Endothelial cell of umbilical vein (primary cell): ENCODE results near the gene HTRA3. TPM values are rescaled to one million over a fixed set of nuclear protein-coding genes. Genes with fewer than 3 reads are reported as not detected.

Source experiments
- BruUV-seq: library from RNA; stranded (reverse); fragments of 400-500 nt; replicated peaks from 2 replicates; lab custom pipeline; 2021; lab: Mats Ljungman, UMichigan
- CTCF ChIA-PET: fragments of 300-600, 350-600 bp; sonication (Branson Sonifier 250); formaldehyde crosslinking; loops from one replicate; lab custom pipeline; 2021; ENCODE audit warnings: antibody characterized with exemption, inconsistent platforms; lab: Charles Lee
- POLR2A ChIA-PET: fragments of 300-600, 350-600 bp; sonication (Branson Sonifier 250); formaldehyde crosslinking; loops from one replicate; lab custom pipeline; 2021; ENCODE audit warnings: antibody characterized with exemption, inconsistent platforms; lab: Charles Lee
- DNase-seq: peaks from one replicate; pipeline ENCODE4 v3.0.0-alpha.2; 2011; ENCODE audit warnings: low read depth, low spot score
- FAIRE-seq: peaks from 2 replicates; lab custom pipeline; 2011; peaks lifted over from hg19 to GRCh38; lab: Jason Lieb, UNC
- H2AFZ ChIP-seq: 2 replicates; pipeline ENCODE4 v1.6.0; 2012; ENCODE audit warnings: low read depth, low read length, control low read depth, inconsistent platforms
- H3K27ac ChIP-seq: 2 replicates; pipeline ENCODE4 v1.5.1; 2011; ENCODE audit warnings: low read depth, mild to moderate bottlenecking, control low read depth, low read length, moderate library complexity; ENCODE audit not compliant: insufficient read depth
- H3K27me3 ChIP-seq, 2 experiments: 2 replicates each; pipeline versions ENCODE4 v1.6.0 to v1.6.1; 2011; ENCODE audit warnings: low read length in 2 of 2, mixed read lengths in 1 of 2; ENCODE audit not compliant: control insufficient read depth in 2 of 2, insufficient read depth in 2 of 2
- H3K36me3 ChIP-seq, 2 experiments: 2 replicates in 1 of 2; 3 replicates in 1 of 2; pipeline ENCODE4 v1.5.1; 2011; ENCODE audit warnings: low read length in 2 of 2, mild to moderate bottlenecking in 1 of 2, moderate library complexity in 1 of 2; ENCODE audit not compliant: control insufficient read depth in 2 of 2, insufficient read depth in 2 of 2; ENCODE audit errors: extremely low read depth in 1 of 2
- H3K4me1 ChIP-seq: 3 replicates; pipeline ENCODE4 v1.5.1; 2011; ENCODE audit warnings: mild to moderate bottlenecking, low read length; ENCODE audit not compliant: control insufficient read depth, insufficient read depth; ENCODE audit errors: extremely low read depth
- H3K4me2 ChIP-seq: 2 replicates; pipeline ENCODE4 v1.6.1; 2011; ENCODE audit warnings: low read length, control low read depth, mixed read lengths; ENCODE audit not compliant: insufficient read depth
- H3K4me3 ChIP-seq, 3 experiments: fragments of 200-600 bp in 1 of 3; sonication (generic), shearing (Covaris generic) in 1 of 3; replicated peaks in 1 of 3; 2 replicates each; pipeline ENCODE4 v1.5.1; 2011 to 2016; ENCODE audit warnings: control low read depth in 3 of 3, low read length in 3 of 3, mild to moderate bottlenecking in 2 of 3, inconsistent platforms in 1 of 3, low read depth in 1 of 3, moderate library complexity in 1 of 3; ENCODE audit not compliant: insufficient read depth in 1 of 3
- H3K79me2 ChIP-seq: 2 replicates; pipeline ENCODE4 v1.6.0; 2012; ENCODE audit warnings: low read length, inconsistent platforms; ENCODE audit not compliant: control insufficient read depth, insufficient read depth
- H3K9ac ChIP-seq: replicated peaks from 2 replicates; pipeline ENCODE3; 2011; ENCODE audit warnings: low read length, control low read depth; ENCODE audit not compliant: insufficient read depth; ENCODE audit errors: extremely low read depth
- H3K9me1 ChIP-seq: replicated peaks from 3 replicates; pipeline ENCODE4 v1.6.0; 2011; ENCODE audit warnings: mild to moderate bottlenecking, low read length; ENCODE audit not compliant: control insufficient read depth, insufficient read depth; ENCODE audit errors: extremely low read depth
- H3K9me3 ChIP-seq: replicated peaks from 2 replicates; pipeline ENCODE4 v1.5.1; 2012; ENCODE audit warnings: low read length, inconsistent platforms; ENCODE audit not compliant: control insufficient read depth, insufficient read depth
- H4K20me1 ChIP-seq: replicated peaks from 2 replicates; pipeline ENCODE3; 2011; ENCODE audit warnings: mild to moderate bottlenecking, low read length; ENCODE audit not compliant: control insufficient read depth, insufficient read depth; ENCODE audit errors: extremely low read depth
- EZH2 ChIP-seq: IDR thresholded peaks from 2 replicates; pipeline ENCODE4 v1.6.1; 2012; ENCODE audit warnings: borderline replicate concordance, low read depth, mild to moderate bottlenecking, moderate library complexity, low read length, inconsistent platforms; ENCODE audit not compliant: severe bottlenecking
- FOS ChIP-seq: IDR thresholded peaks from 2 replicates; pipeline ENCODE4 v1.6.1; 2011; ENCODE audit warnings: mild to moderate bottlenecking, low read length, moderate library complexity, borderline replicate concordance; ENCODE audit not compliant: insufficient read depth
- GATA2 ChIP-seq: IDR thresholded peaks from 2 replicates; pipeline ENCODE4 v1.7.0; 2011; ENCODE audit warnings: low read depth, mild to moderate bottlenecking, moderate library complexity, mixed read lengths, low read length; ENCODE audit not compliant: insufficient read length, insufficient read depth
- JUN ChIP-seq: IDR thresholded peaks from 2 replicates; pipeline ENCODE4 v1.6.1; 2011; ENCODE audit warnings: borderline replicate concordance, low read depth; ENCODE audit not compliant: insufficient read length, insufficient read depth
- MYC ChIP-seq: IDR thresholded peaks from one replicate; pipeline ENCODE4 v1.6.1; 2011; ENCODE audit warnings: mild to moderate bottlenecking, low read depth, low read length
- POLR2A ChIP-seq: IDR thresholded peaks from 2 replicates; pipeline ENCODE4 v1.6.1; 2012; ENCODE audit warnings: low read depth, mild to moderate bottlenecking, control low read depth, low read length
- POLR2AphosphoS5 ChIP-seq: IDR thresholded peaks from 2 replicates; pipeline ENCODE4 v1.6.1; 2012; ENCODE audit warnings: low read depth, mild to moderate bottlenecking, control low read depth, low read length, moderate library complexity; ENCODE audit not compliant: insufficient read depth
- dilution Hi-C: fragments of 300-500 bp; cut with MboI; formaldehyde crosslinking; loops from one replicate; pipeline ENCODE4 v1.15.0; 2019; ENCODE audit warnings: low sequenced_read_pairs; ENCODE audit not compliant: extremely low pct_ligation_motif_present
- intact Hi-C: fragments of 100-400 bp; cut with micrococcal nuclease; formaldehyde crosslinking; loops from one replicate; pipeline ENCODE4 v1.10.0; 2022
- polyA plus RNA-seq, 4 experiments: library from polyadenylated mRNA; depleted of rRNA in 3 of 4; stranded (reverse) in 3 of 4; unstranded in 1 of 4; fragments of >200 nt; gene quantifications; 2 replicates each; pipeline versions ENCODE4 v1.2.1 to v1.2.3, GENCODE V29; 2011 to 2012; ENCODE audit warnings: missing spikeins in 1 of 4
- total RNA-seq: library from RNA; stranded (reverse); gene quantifications from 2 replicates; pipeline ENCODE4 v1.2.3, GENCODE V29; 2021
- TF ChIP-seq, protein P1 (sequence below): IDR thresholded peaks from 2 replicates; pipeline ENCODE4 v1.6.1; 2011; ENCODE audit not compliant: insufficient read depth, insufficient read length
- TF ChIP-seq, protein P2 (sequence below), 2 donors: IDR thresholded peaks; 1 replicate in 1 of 2; 2 replicates in 1 of 2; pipeline ENCODE4 v1.5.1; 2011; ENCODE audit warnings: low read length in 2 of 2, mild to moderate bottlenecking in 2 of 2, moderate library complexity in 2 of 2, control low read depth in 1 of 2, inconsistent platforms in 1 of 2, low read depth in 1 of 2; ENCODE audit not compliant: insufficient read depth in 1 of 2; ENCODE audit errors: extremely low read depth in 1 of 2

HTRA3 gene
- total and polyA plus RNA-seq, 2 donors (not counting 3 experiments of a cell fraction or from before 2014, with no cell fraction given): 9.0 to 12.0 TPM

DNA sequence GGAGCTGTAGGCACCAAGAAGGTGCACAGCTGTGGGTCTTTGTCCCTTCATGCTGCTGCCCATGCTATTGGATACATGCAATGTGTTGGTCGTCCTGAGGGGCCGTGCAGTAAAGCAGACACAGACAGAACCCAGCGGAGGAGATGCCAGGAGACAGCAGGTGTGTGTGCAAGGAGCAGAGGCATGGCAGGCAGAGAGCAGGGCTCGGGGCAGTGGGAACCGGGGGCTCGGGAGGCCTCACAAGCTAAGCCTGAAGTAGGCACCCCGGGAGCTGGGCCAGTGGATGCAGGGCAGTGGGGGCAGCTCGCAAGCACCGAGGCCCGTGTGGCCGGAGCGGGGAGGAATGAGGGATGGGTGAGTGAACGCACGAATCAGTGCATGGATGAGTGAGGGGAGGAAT is 13.2 kb downstream of the HTRA3 start:
- ChIA-PET CTCF (interaction anchor here (2.9 kb wide), 1 partner anchor 15 kb away, joined by 9 read pairs; no protein-coding TSS in a partner anchor), POLR2A (no interaction called here)
- Histone ChIP-seq H2AFZ (no peak overlapping the region), H3K36me3 (no peaks in the 10 kb centered on the region), H3K27me3 (no peaks in the 10 kb centered on the region), H3K9me1 (no peaks in the 10 kb centered on the region), H3K4me2 (no peak overlapping the region), H4K20me1 (no peaks in the 10 kb centered on the region), H3K4me1 (peaks cover 9% of the 10 kb centered on the region), H3K9ac (no peak overlapping the region), H3K4me3 (no peak overlapping the region), H3K9me3 (no peaks in the 10 kb centered on the region), H3K27ac (no peak overlapping the region), H3K79me2 (no peaks in the 10 kb centered on the region)
- no TSS peak for BruUV-seq
- DNase-seq (no peak), FAIRE-seq (no peak)
- intact Hi-C loops: no loop called here
- TF ChIP-seq FOS (no peak), JUN (no peak), POLR2AphosphoS5 (no peak), MYC (no peak), EZH2 (no peak), GATA2 (no peak), POLR2A (no peak)
- TF ChIP-seq, protein P1, sequence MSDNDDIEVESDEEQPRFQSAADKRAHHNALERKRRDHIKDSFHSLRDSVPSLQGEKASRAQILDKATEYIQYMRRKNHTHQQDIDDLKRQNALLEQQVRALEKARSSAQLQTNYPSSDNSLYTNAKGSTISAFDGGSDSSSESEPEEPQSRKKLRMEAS: no peak
- TF ChIP-seq, protein P2, sequence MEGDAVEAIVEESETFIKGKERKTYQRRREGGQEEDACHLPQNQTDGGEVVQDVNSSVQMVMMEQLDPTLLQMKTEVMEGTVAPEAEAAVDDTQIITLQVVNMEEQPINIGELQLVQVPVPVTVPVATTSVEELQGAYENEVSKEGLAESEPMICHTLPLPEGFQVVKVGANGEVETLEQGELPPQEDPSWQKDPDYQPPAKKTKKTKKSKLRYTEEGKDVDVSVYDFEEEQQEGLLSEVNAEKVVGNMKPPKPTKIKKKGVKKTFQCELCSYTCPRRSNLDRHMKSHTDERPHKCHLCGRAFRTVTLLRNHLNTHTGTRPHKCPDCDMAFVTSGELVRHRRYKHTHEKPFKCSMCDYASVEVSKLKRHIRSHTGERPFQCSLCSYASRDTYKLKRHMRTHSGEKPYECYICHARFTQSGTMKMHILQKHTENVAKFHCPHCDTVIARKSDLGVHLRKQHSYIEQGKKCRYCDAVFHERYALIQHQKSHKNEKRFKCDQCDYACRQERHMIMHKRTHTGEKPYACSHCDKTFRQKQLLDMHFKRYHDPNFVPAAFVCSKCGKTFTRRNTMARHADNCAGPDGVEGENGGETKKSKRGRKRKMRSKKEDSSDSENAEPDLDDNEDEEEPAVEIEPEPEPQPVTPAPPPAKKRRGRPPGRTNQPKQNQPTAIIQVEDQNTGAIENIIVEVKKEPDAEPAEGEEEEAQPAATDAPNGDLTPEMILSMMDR (IDR thresholded peaks at IDR 0.05; ENCODE audit: extremely low read depth in 1 of 2, insufficient read depth in 1 of 2, low read depth in 1 of 2, low read length in 2 of 2): no peak
- dilution Hi-C loops: no loop called here
